HepG2 (cell line): ENCODE results near the gene HCFC1R1. TPM values are rescaled to one million over a fixed set of nuclear protein-coding genes. Genes with fewer than 3 reads are reported as not detected.

Experiments used
- ATF2 ChIP-seq: sonication (generic); formaldehyde crosslinking; IDR thresholded peaks from 2 replicates; pipeline ENCODE4 v1.4.0; 2020; ENCODE audit warnings: missing genetic modification reagents
- CEBPG ChIP-seq: IDR thresholded peaks from 2 replicates; pipeline ENCODE4 v1.6.1; 2016
- JUN ChIP-seq: sonication (generic); formaldehyde crosslinking; IDR thresholded peaks from 2 replicates; pipeline ENCODE4 v1.4.0; 2020; ENCODE audit warnings: mild to moderate bottlenecking, missing genetic modification reagents
- KLF16 ChIP-seq, 2 experiments: sonication (generic) in 1 of 2; formaldehyde crosslinking in 1 of 2; IDR thresholded peaks; 2 replicates each; pipeline versions ENCODE4 v1.6.1 to v1.8.0; 2016 to 2023; ENCODE audit warnings: missing genetic modification reagents in 2 of 2, missing compliant biosample characterization in 1 of 2
- KMT2B ChIP-seq: IDR thresholded peaks from 2 replicates; pipeline ENCODE4 v1.6.1; 2016; ENCODE audit warnings: missing genetic modification reagents, missing compliant biosample characterization
- MAF1 ChIP-seq: sonication (generic); formaldehyde crosslinking; IDR thresholded peaks from 2 replicates; pipeline ENCODE4 v1.5.0; 2020; ENCODE audit warnings: missing genetic modification reagents, borderline replicate concordance
- NFE2 ChIP-seq: sonication (generic); formaldehyde crosslinking; IDR thresholded peaks from 2 replicates; pipeline ENCODE4 v1.4.0; 2020; ENCODE audit warnings: missing genetic modification reagents
- PHF8 ChIP-seq: sonication (generic); formaldehyde crosslinking; IDR thresholded peaks from 2 replicates; pipeline ENCODE4 v1.5.0; 2020; ENCODE audit warnings: missing genetic modification reagents
- SALL2 ChIP-seq: sonication (generic); formaldehyde crosslinking; IDR thresholded peaks from 2 replicates; pipeline ENCODE4 v1.8.1; 2023; ENCODE audit warnings: mild to moderate bottlenecking, missing genetic modification reagents, inconsistent platforms
- SNAPC2 ChIP-seq: sonication (generic); formaldehyde crosslinking; IDR thresholded peaks from 2 replicates; pipeline ENCODE4 v1.8.1; 2022; ENCODE audit warnings: mild to moderate bottlenecking, missing genetic modification reagents
- UBTF ChIP-seq: sonication (generic); formaldehyde crosslinking; IDR thresholded peaks from 2 replicates; pipeline ENCODE4 v1.4.0; 2020; ENCODE audit warnings: mild to moderate bottlenecking, missing genetic modification reagents
- ZBTB25 ChIP-seq: IDR thresholded peaks from 2 replicates; pipeline ENCODE4 v1.6.1; 2018; ENCODE audit warnings: missing genetic modification reagents
- ZBTB39 ChIP-seq: sonication (generic); formaldehyde crosslinking; IDR thresholded peaks from 2 replicates; pipeline ENCODE4 v1.5.0; 2020; ENCODE audit warnings: missing genetic modification reagents
- ZC3H13 ChIP-seq: sonication (generic); formaldehyde crosslinking; IDR thresholded peaks from 2 replicates; pipeline ENCODE4 v1.8.1; 2023; ENCODE audit warnings: mild to moderate bottlenecking, missing genetic modification reagents, moderate library complexity
- ZNF225 ChIP-seq: sonication (generic); formaldehyde crosslinking; IDR thresholded peaks from 2 replicates; pipeline ENCODE4 v1.4.0; 2020; ENCODE audit warnings: mild to moderate bottlenecking, missing genetic modification reagents
- ZNF253 ChIP-seq: sonication (generic); formaldehyde crosslinking; IDR thresholded peaks from 2 replicates; pipeline ENCODE4 v1.8.0; 2022; ENCODE audit warnings: mild to moderate bottlenecking, missing genetic modification reagents, borderline replicate concordance
- ZNF362 ChIP-seq: sonication (generic); formaldehyde crosslinking; IDR thresholded peaks from 2 replicates; pipeline ENCODE4 v1.4.0; 2020; ENCODE audit warnings: missing genetic modification reagents, mild to moderate bottlenecking, borderline replicate concordance
- ZNF576 ChIP-seq: sonication (generic); formaldehyde crosslinking; IDR thresholded peaks from 2 replicates; pipeline ENCODE4 v1.4.0; 2020; ENCODE audit warnings: mild to moderate bottlenecking, missing genetic modification reagents
- ZNF577 ChIP-seq: sonication (generic); formaldehyde crosslinking; IDR thresholded peaks from 2 replicates; pipeline ENCODE4 v1.4.0; 2020; ENCODE audit warnings: mild to moderate bottlenecking, low read depth, missing genetic modification reagents, borderline replicate concordance
- ZNF792 ChIP-seq: IDR thresholded peaks from 2 replicates; pipeline ENCODE4 v1.6.1; 2016
- polyA plus RNA-seq, 8 experiments: library from polyadenylated mRNA; depleted of rRNA in 3 of 8; stranded (reverse) in 7 of 8; unstranded in 1 of 8; fragments of >200 nt; fragmentation: Illumina TruSeq in 4 of 8; extraction: Trizol in 4 of 8; gene quantifications; 2 replicates each; pipeline versions ENCODE4 v1.2.1 to v1.2.3, GENCODE V29; 2011 to 2016; ENCODE audit warnings: low read depth in 4 of 8, missing spikeins in 1 of 8, mixed read lengths in 1 of 8; ENCODE audit not compliant: insufficient read depth in 1 of 8
- total RNA-seq, 5 experiments: library from RNA; depleted of rRNA; stranded (reverse); fragments of >200 nt; fragmentation: Illumina TruSeq; extraction: Trizol; gene quantifications; 2 replicates each; pipeline ENCODE4 v1.2.3, GENCODE V29; 2016; ENCODE audit warnings: low read depth in 1 of 5

The HCFC1R1 gene
- total and polyA plus RNA-seq, 2 of the 13 experiments (the other 11 are each of a cell fraction or from before 2014, with no cell fraction given), result 13.8 to 16.1 TPM

GRCh38 chr16:3059041-3059722, 35.4 kb upstream of the HCFC1R1 start (continued):
- TF ChIP-seq UBTF (CRISPR knock-in tag) (peak; percentile 85), ZC3H13 (CRISPR knock-in tag) (peak; percentile 66; the same call in 1 of the 2 replicates), KLF16 (CRISPR knock-in tag; IDR thresholded peaks at IDR 0.05) (peak in 1 of 2 experiments; percentile 74; a peak in 2 of 4 replicates), ZNF577 (no peak), ATF2 (CRISPR knock-in tag) (0 out of 2 replicates have a peak, but pooled peaks have one; percentile 30), ZNF225 (CRISPR knock-in tag) (0 out of 2 replicates have a peak, but pooled peaks have one; percentile 19), MAF1 (CRISPR knock-in tag) (0 out of 2 replicates have a peak, but pooled peaks have one; percentile 24), JUN (peak; percentile 33; the same call in 1 of the 2 replicates), ZNF253 (CRISPR knock-in tag) (0 out of 2 replicates have a peak, but pooled peaks have one; percentile 36), ZBTB25 (CRISPR knock-in tag) (peak; percentile 39; the same call in 1 of the 2 replicates), ZBTB39 (CRISPR knock-in tag) (peak; percentile 59; the same call in 1 of the 2 replicates), KMT2B (CRISPR knock-in tag) (no peak), CEBPG (CRISPR knock-in tag) (no peak; the same call in 1 of the 2 replicates), NFE2 (no peak), SNAPC2 (CRISPR knock-in tag) (no peak), ZNF576 (CRISPR knock-in tag) (no peak; the same call in 1 of the 2 replicates), ZNF362 (CRISPR knock-in tag) (peak; percentile 64; the same call in 1 of the 2 replicates), ZNF792 (peak; percentile 50; the same call in 1 of the 2 replicates), SALL2 (CRISPR knock-in tag) (0 out of 2 replicates have a peak, but pooled peaks have one; percentile 71), PHF8 (CRISPR knock-in tag) (peak; percentile 66)
